Astrocyte (in vitro differentiated cells and primary cell): ENCODE measurements around the gene BPIFB6.

Experiments used
- CTCF ChIP-seq: IDR thresholded peaks from 2 replicates; pipeline ENCODE4 v1.5.1; 2011; ENCODE audit warnings: low read depth, mild to moderate bottlenecking, inconsistent platforms, low read length, moderate library complexity; ENCODE audit not compliant: insufficient read depth
- EZH2 ChIP-seq: IDR thresholded peaks from 2 replicates; pipeline ENCODE4 v1.6.1; 2012; ENCODE audit warnings: mild to moderate bottlenecking, low read length, inconsistent platforms; ENCODE audit not compliant: insufficient read depth

DNA sequence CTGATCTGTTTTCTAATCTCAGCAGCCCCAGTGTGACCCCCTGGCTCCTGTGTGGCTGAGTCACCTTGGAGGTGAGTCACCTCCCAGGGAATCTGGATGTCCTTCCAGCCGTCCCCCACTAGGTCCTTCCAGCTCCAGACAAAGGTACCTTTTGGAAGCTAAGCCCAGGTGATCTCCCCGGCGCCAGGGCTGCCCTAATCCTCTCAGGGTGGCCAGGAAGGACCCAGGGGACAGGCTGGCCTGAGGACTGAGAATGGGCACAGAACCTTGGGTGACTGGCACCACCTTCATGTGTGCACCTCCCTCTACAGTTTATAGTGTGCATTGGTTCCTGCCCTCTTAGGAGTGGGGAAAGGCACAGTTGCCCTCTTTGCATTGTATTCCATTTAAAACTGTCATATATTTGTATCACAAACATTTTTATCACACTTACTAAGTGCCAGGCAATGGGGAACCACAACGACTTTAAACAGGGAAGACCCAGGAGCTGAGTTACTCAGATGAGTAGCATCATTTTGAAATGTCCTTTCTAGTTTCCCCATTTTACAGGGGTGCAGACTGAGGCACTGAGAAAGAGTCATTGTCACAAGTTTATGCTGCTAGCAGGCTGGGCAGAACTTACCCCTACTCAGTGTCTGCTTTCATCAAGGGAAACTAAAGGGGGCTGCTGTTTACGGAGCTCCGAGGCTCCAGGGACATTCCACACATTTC lies 45.4 kb downstream of the BPIFB6 start:
- no peak for TF ChIP-seq CTCF
- TF ChIP-seq EZH2 = no peak
